Measurements from ENCODE around the gene HEATR5B. TPM values are rescaled to one million over a fixed set of nuclear protein-coding genes. Genes with fewer than 3 reads are reported as not detected.

Gene HEATR5B
- total and polyA plus RNA-seq, 2 donors (not counting 1 experiment from before 2014, with no cell fraction given) = 33.0 to 44.3 TPM

- Histone ChIP-seq H3K79me2 (ENCODE audit: control insufficient read depth, insufficient read depth, low read length) (peaks cover 14% of the 10 kb centered on the region), H3K36me3 (replicated peaks in 1 of 2; ENCODE audit: control extremely low read depth in 1 of 2, control insufficient read depth in 1 of 2, extremely low read depth in 1 of 2, insufficient read depth in 2 of 2, low read length in 1 of 2) (peaks cover 11 to 76% of the 10 kb centered on the region in 2 experiments), H3K4me3 (ENCODE audit: control extremely low read depth in 1 of 5, extremely low read depth in 1 of 5, insufficient read depth in 1 of 5, low read depth in 2 of 5, low read length in 4 of 5) (no peak overlapping the region), H3K27me3 (replicated peaks in 1 of 4; ENCODE audit: control extremely low read depth in 1 of 4, control insufficient read depth in 3 of 4, insufficient read depth in 4 of 4, low read length in 3 of 4) (no peaks in the 10 kb centered on the region), H2AFZ (ENCODE audit: insufficient read depth, low read depth, low read length, poor library complexity, severe bottlenecking) (no peak overlapping the region), H3K9ac (ENCODE audit: low read length) (no peak overlapping the region), H3K27ac (ENCODE audit: low read length in 2 of 2) (peak overlapping the region in 1 of 2 donors; percentile 40), H3K9me3 (ENCODE audit: control extremely low read depth in 1 of 3, control insufficient read depth in 2 of 3, insufficient read depth in 1 of 3, low read length in 2 of 3) (no peaks in the 10 kb centered on the region), H3K4me1 (ENCODE audit: control insufficient read depth in 2 of 2, insufficient read depth in 2 of 2, low read length in 2 of 2) (peaks cover 10 to 16% of the 10 kb centered on the region in 2 donors), H3K4me2 (replicated peaks; ENCODE audit: low read depth, low read length, poor library complexity, severe bottlenecking) (no peak overlapping the region), H4K20me1 (ENCODE audit: control insufficient read depth, insufficient read depth, low read length, poor library complexity, severe bottlenecking) (no peaks in the 10 kb centered on the region)
- ChIA-PET CTCF (no interaction called here), POLR2A (no interaction called here)
- DNase-seq (no peak), ATAC-seq (ENCODE audit: low read depth) (no peak)
- no peaks in the 10 kb centered on the region for H3K27me3 Mint-ChIP-seq
- peak overlapping the region; percentile 27 for H3K27ac Mint-ChIP-seq
- no CpG with 5 or more reads among the region's 1 CpG for WGBS (ENCODE audit: insufficient coverage)
- H3K4me1 Mint-ChIP-seq = peaks cover 21% of the 10 kb centered on the region
- no peaks in the 10 kb centered on the region for H3K9me3 Mint-ChIP-seq (ENCODE audit: insufficient read depth)
- TF ChIP-seq EZH2 (IDR thresholded peaks at IDR 0.05; ENCODE audit: borderline replicate concordance, insufficient read depth, low read depth, low read length, poor library complexity, severe bottlenecking) (no peak), CTCF (IDR thresholded peaks at IDR 0.05) (no peak)
- H3K4me3 Mint-ChIP-seq = no peak overlapping the region
- intact Hi-C loops (cut with micrococcal nuclease) = no loop called here
Measured at GRCh38 chr2:37096568-37096967, 12.4 kb upstream of the HEATR5B start.

- H3K9me3 ChIP-seq (ENCODE audit: control extremely low read depth in 1 of 3, control insufficient read depth in 2 of 3, insufficient read depth in 1 of 3, low read length in 2 of 3) = no peaks in the 10 kb centered on the region
- peak overlapping the region; percentile 54 for H2AFZ ChIP-seq (ENCODE audit: insufficient read depth, low read depth, low read length, poor library complexity, severe bottlenecking)
- ATAC-seq (ENCODE audit: low read depth) (no peak), DNase-seq (peak; percentile 60)
- WGBS (ENCODE audit: insufficient coverage) = no CpG with 5 or more reads among the region's 5 CpGs
- peak overlapping the region; percentile 79 for H3K27ac Mint-ChIP-seq
- ChIA-PET CTCF (no interaction called here), POLR2A (no interaction called here)
- no peaks in the 10 kb centered on the region for H3K27me3 Mint-ChIP-seq
- no peaks in the 10 kb centered on the region for H3K27me3 ChIP-seq (replicated peaks in 1 of 4; ENCODE audit: control extremely low read depth in 1 of 4, control insufficient read depth in 3 of 4, insufficient read depth in 4 of 4, low read length in 3 of 4)
- TF ChIP-seq EZH2 (IDR thresholded peaks at IDR 0.05; ENCODE audit: borderline replicate concordance, insufficient read depth, low read depth, low read length, poor library complexity, severe bottlenecking) = no peak
- TF ChIP-seq CTCF (IDR thresholded peaks at IDR 0.05) = no peak
- H4K20me1 ChIP-seq (ENCODE audit: control insufficient read depth, insufficient read depth, low read length, poor library complexity, severe bottlenecking) = no peaks in the 10 kb centered on the region
- H3K4me1 ChIP-seq (ENCODE audit: control insufficient read depth in 2 of 2, insufficient read depth in 2 of 2, low read length in 2 of 2) = peaks cover 45 to 60% of the 10 kb centered on the region in 2 donors
- peaks cover 48% of the 10 kb centered on the region for H3K4me1 Mint-ChIP-seq
- no peaks in the 10 kb centered on the region for H3K9me3 Mint-ChIP-seq (ENCODE audit: insufficient read depth)
- H3K79me2 ChIP-seq (ENCODE audit: control insufficient read depth, insufficient read depth, low read length) = peaks cover 22% of the 10 kb centered on the region
- H3K4me2 ChIP-seq (replicated peaks; ENCODE audit: low read depth, low read length, poor library complexity, severe bottlenecking) = peak overlapping the region; percentile 76
- H3K36me3 ChIP-seq (replicated peaks in 1 of 2; ENCODE audit: control extremely low read depth in 1 of 2, control insufficient read depth in 1 of 2, extremely low read depth in 1 of 2, insufficient read depth in 2 of 2, low read length in 1 of 2) = peaks cover 21 to 49% of the 10 kb centered on the region in 2 experiments
- peak overlapping the region; percentile 78 for H3K4me3 Mint-ChIP-seq
- H3K9ac ChIP-seq (ENCODE audit: low read length) = peak overlapping the region; percentile 64
- H3K27ac ChIP-seq (ENCODE audit: low read length in 2 of 2) = peak overlapping the region; percentile 53 to 71
- H3K4me3 ChIP-seq (ENCODE audit: control extremely low read depth in 1 of 5, extremely low read depth in 1 of 5, insufficient read depth in 1 of 5, low read depth in 2 of 5, low read length in 4 of 5) = peak overlapping the region in 4 of 5 experiments; percentile 18 to 61 (median 40)
- intact Hi-C loops (cut with micrococcal nuclease) = no loop called here
Measured at GRCh38 chr2:37091873-37092272, 7.7 kb upstream of the HEATR5B start.
